Subcutaneous adipose tissue (tissue), 4 donors: ENCODE measurements around the gene ARL6. TPM values are rescaled to one million over a fixed set of nuclear protein-coding genes. Genes with fewer than 3 reads are reported as not detected.

ENCODE experiments used
- total RNA-seq, 4 donors: library from RNA; depleted of rRNA; stranded (reverse); fragments of >200 nt; gene quantifications; one replicate each; pipeline ENCODE4 v1.1.0, GENCODE V29; 2016
- TF ChIP-seq, protein P1 (sequence below): fragments of 450-650 bp; IDR thresholded peaks from one replicate; pipeline ENCODE4 v1.5.1; 2016; ENCODE audit warnings: low read depth, mild to moderate bottlenecking, control low read depth, antibody characterized with exemption, moderate library complexity

The ARL6 gene
- total RNA-seq, 4 donors from 2014 or later, result 4.1 to 10.1 (median 6.1) TPM

DNA sequence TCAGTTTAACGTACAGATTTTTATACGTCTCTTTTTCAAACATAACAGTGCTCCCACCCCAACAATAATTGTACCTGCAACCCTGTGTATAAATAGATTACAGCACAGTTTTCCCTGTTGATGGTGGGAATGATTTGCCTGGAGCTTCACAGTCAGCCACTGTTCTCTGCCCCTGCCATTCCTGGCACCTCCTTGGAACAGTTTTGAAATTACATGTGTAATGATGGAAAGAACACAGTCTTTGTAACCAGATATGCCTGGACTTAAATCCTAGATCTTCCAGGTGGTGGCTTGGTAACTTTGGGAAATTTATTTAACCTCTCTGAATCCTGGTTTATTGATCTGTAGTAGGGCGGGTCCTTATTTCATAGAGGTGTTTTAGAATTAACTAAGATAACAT, 84.2 kb downstream of the ARL6 start:
- TF ChIP-seq, protein P1, sequence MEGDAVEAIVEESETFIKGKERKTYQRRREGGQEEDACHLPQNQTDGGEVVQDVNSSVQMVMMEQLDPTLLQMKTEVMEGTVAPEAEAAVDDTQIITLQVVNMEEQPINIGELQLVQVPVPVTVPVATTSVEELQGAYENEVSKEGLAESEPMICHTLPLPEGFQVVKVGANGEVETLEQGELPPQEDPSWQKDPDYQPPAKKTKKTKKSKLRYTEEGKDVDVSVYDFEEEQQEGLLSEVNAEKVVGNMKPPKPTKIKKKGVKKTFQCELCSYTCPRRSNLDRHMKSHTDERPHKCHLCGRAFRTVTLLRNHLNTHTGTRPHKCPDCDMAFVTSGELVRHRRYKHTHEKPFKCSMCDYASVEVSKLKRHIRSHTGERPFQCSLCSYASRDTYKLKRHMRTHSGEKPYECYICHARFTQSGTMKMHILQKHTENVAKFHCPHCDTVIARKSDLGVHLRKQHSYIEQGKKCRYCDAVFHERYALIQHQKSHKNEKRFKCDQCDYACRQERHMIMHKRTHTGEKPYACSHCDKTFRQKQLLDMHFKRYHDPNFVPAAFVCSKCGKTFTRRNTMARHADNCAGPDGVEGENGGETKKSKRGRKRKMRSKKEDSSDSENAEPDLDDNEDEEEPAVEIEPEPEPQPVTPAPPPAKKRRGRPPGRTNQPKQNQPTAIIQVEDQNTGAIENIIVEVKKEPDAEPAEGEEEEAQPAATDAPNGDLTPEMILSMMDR, result no peak

Other genes with a start within 250 kb of the ARL6 start
- 10 to 100 TPM; 42.3 to 52.0 (median 47.7) TPM for gene CRYBG3, start 57.3 kb downstream of the ARL6 start, total RNA-seq
- 10 to 100 TPM; 28.1 to 44.0 (median 30.6) TPM for gene RIOX2, start 207.7 kb downstream of the ARL6 start, total RNA-seq